HG03095 (cell line): Measurements from ENCODE around the gene NSMF.
A peak's percentile ranks its signal among the peaks of the same experiment; 100 is the strongest.

Source experiments
- ATAC-seq: cut with Tn5 transposase; IDR thresholded peaks from one replicate; pipeline ENCODE4 v1.9.1; 2021; ENCODE audit warnings: moderate library complexity; ENCODE audit not compliant: unreplicated experiment

The NSMF gene, protein sequence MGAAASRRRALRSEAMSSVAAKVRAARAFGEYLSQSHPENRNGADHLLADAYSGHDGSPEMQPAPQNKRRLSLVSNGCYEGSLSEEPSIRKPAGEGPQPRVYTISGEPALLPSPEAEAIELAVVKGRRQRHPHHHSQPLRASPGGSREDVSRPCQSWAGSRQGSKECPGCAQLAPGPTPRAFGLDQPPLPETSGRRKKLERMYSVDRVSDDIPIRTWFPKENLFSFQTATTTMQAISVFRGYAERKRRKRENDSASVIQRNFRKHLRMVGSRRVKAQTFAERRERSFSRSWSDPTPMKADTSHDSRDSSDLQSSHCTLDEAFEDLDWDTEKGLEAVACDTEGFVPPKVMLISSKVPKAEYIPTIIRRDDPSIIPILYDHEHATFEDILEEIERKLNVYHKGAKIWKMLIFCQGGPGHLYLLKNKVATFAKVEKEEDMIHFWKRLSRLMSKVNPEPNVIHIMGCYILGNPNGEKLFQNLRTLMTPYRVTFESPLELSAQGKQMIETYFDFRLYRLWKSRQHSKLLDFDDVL

DNA sequence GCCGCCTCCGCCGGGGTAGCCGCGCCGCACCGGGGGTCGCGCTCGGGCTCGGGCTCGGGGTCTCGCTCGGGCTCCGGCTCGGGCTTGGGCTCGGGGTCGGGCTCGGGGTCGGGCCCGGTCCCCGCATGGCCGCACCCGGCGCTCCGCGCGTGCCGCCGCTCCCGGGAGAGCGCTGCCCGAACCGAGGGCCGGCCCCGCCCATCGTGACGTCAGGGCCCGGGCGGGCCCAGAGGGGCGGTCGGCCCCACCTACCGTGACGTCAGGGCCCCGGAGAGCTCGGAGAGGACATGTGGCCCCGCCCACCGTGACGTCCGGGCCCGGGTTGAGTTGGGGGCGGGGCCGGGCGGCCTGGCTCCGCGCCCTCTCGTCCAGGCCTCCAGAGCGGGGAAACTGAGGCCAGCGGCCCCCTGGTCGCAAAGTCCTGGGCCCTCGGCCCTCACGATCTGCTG, at the start of gene NSMF:
NSMF (minus strand) TSS at position 183 of the 449 bp plus-strand sequence. CDS start 232 bp downstream, outside the sequence.
- peak; percentile 40 for ATAC-seq

DNA sequence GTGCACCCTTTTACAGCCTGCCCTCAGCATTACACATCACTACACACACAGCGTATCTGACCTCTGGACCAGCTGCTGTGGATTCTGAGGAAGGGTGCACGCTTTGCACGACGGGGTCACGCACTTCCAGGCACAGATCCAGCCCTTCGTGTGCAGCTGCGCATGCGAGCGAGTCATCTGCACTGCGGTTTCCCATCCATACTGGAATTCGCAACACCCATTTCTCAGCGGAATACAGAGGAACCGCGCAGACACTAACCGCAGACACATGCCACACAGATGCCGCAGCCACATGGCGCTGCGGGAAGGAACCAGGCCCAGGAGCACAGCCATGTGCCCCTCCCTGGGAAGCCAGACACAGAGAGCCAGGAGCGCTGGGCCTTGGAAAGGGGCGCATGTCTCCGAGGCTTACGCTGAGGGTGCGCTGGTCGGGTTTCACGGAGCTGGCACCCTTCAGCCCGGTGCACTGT, 47.6 kb upstream of the NSMF start:
- no peak for ATAC-seq

DNA sequence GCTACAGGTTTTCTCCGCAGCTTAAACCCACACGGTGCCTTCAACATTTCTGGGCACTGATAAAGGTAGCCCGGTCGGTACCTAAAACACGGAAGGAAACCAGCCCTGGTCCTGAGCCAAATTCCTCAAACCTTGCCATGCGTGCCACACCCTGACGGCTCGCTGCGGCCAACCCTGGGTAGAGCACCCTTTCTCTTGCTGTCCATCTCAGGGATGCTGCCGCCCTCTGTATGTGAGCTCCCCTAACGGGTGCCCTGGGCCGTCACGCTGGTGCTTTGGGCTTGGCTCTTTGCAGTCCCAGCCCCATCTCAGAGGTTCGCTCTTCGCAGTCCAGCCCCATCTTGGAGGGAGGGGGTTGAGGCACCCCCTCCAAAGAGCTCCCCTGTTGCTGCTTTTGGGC, 47.1 kb upstream of the NSMF start:
- no peak for ATAC-seq

DNA sequence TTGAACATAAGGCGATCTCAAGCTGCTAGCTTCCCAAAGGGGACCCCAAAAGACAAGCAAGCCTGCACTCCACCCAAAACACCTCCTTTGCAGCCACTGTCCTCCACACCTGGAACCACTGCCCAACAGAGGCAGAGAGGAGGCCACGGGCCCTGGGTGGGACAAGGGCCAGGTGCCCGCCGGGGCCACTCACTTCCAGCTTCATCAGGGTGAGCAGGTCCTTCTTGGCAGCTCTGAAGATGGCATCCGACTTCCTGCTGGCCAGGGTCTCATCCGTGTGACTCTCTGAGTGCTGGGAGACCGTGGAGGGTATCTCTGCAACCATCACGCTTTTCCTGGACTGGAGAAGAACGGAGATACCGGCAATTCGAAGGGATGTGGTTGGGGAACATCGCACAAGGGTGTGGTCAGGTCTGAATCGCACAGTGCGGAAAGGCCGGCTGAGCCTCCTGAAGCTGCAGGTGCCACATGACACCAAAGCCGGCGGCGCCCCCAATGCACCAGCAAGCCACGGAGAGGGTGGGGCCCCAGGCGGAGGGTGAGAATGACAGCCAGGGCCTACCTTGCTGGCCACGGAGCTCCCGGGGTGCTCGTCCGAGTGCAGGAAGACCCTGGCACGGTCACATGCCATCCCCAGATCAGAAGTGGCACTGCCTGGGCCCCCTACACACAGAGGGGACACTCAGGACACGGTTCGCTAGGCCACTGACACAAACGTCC, 46.4 kb upstream of the NSMF start:
- ATAC-seq, result no peak

DNA sequence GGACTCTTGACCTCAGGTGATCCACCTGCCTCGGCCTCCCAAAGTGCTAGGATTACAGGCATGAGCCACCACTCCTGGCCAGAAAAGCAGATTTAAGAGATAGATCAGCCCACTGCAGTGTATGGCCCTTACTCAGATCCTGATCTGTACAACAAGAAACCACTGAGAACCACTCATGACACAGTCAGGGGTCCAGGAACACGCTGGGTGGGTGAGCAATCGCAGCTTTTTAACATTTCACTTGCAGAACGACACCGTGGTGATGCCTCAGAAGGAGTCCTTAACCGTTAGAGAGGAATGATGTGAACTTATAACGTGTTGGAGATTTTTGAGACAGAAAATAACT, 45.3 kb upstream of the NSMF start:
- no peak for ATAC-seq

DNA sequence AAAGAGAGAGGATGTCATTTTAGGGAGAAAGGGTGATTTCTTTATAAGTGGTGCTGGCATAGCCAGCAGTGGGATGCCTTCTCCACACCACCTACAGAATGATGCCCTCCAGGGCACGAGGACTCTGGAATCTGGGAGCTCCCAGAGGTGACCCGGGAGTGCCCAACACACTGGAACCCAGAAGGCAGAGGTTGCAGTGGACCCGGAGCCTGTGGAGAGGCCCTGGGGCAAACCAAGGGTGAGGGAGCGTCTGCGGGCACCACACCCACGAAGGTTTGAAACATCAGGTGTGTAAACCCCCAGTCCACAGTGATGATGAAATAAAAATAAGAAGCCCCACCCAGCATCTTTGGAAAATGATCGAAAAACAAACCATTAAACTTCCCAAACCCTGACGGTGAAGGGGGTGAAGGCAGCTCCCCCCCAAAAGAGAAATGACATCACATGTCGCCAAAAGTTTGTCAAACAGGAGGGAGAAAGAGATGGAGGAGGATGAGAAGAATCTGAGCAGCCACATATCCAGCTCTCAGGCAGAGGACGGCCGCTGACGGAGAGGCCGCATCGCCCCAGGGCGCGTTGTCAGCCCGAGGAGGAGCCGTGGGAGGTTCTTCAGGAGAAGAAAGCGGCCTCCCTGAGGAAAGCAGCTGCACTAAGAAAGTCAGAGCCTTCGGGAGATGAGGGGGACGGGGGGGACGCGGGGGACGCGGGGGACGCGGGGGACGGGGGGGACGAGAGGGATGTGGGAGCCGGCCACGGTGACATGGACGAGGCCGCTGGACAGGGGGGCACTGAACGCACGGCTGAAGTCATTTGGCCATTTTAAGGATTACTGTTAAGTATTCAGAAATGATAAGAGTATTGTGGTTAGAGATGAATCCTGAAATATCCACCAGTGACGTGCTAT, 43.1 kb upstream of the NSMF start:
- no peak for ATAC-seq

DNA sequence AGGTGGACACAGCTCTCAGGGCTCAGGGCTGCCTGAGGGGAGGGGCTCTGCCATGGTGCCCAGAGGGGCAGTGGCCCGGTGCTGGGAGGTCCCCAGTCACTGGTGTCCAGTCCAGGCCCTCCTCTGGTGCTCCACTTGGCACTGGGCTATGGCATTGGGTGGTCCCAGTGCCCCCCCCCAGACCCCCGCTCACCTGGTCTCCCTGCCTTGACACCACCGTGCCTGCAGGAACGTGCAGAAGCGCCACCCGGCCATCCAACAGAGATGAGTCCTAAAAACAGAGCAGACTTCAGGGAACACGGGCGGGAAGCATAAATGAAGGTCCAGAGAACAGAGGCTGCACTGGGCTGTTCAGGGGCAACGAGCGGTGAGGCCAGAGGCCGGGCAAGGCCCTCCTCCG, 42.3 kb upstream of the NSMF start:
- ATAC-seq, result no peak

DNA sequence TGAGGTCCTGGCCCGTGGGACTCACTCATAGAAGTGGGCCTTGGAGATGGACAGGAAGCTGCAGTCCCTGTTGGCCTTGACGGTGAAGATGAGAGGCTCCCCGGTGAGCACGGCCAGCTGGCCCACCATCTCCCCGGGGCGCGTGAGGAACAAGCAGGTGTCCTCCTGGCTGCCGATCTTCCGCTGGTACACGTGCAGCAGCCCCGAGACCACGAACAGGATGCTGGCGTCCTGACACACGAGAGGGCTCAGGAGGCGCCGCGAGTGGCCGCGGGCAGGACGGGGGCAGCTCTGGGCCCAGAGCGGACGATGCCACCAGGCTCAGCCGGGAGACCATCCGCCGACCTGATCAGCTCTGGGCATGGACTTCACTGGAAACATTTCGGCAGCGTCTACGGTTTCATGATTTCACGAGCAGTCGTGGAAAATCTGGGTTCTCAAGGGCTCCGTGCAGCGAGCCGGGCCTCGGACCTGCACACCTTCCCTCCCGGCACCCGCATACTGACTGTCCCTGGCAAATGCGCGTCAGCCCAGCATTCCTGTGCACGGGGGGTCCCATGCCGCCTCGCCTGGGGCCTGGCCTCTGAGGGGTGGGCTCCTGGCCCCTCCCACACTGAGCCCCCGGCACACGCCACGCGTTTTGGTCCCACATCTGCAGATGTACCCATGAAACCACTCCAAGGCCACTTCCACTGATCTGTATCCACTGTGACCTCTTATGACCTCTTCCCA, 41.7 kb upstream of the NSMF start:
- ATAC-seq, result no peak

DNA sequence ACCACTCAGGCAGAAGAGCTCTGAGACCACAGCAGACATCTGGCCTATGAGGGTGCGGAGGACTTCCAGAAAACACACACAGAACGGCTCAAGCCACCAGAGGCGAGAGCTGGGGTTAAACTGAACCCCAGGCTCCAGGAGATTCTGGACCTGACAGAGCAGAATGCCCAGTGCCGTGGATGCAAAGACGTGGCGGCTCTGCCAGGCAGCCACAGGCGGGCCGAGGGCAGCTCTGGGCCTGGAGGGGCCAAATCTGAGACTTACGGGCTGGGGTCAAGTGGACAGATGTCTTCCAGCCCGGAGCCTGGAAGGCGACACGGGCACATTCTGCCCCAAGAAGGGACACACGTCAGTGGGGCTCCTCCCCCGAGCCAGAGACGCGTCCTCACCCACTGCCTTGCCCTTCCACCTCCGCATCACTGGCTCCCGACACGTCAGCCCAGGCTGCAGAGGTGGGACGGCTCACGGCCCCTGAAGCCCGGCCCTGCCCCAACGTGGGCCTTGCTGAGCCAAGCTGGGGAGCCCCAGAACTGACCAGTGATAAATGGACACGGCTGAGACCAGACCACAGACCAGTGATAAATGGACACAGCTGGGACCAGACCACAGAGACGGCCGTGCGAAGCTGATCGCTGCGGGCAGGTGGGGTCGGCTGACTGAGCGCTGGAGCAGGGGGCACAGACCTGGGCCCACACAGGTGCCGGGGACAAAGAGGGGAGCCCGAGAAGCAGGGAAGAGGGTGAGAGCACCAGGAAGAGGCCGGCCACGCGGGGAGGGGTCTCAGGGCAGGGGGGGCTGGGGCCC, 40.9 kb upstream of the NSMF start:
- no peak for ATAC-seq

DNA sequence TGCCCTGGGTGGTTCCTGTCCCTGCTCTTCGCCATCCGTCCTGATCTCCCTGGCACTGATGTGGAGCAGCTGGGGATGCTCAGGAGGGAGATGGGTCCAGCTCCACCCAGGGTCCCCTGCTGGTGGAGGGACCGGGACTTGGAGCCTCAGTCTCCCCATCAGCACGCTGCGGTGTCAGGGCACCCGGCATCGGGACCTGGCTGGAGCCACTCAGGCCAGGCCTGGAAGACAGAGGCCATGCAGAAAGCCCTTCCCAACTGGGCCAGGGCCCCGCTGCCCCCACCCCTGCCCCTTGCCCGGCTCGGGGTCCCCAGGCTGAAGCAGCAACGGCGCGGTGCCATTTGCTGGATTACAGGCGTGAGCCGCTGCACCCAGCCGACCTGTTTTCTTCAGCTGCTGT, 40.3 kb upstream of the NSMF start:
- no peak for ATAC-seq

DNA sequence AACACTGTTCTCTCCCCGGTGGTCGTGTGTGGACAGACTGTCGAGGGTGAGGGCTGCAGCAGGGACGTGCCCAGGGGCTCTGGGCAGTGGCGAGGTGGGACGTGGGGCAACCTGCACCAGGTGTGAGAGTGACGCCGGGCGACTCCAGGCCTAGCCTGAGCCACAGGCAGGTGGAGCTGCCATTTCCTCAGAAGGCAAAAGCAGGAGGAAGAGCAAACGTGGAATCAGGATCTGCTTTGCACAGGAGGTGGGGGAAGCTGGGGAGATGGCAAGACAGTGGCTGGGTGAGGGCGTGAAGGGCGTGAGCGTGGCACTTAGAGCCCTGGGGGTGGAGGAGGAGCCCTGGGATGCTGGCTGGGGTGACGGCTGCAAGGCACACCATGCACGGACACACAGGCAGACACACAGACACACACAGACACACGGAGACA, 39.6 kb upstream of the NSMF start:
- ATAC-seq, result no peak

DNA sequence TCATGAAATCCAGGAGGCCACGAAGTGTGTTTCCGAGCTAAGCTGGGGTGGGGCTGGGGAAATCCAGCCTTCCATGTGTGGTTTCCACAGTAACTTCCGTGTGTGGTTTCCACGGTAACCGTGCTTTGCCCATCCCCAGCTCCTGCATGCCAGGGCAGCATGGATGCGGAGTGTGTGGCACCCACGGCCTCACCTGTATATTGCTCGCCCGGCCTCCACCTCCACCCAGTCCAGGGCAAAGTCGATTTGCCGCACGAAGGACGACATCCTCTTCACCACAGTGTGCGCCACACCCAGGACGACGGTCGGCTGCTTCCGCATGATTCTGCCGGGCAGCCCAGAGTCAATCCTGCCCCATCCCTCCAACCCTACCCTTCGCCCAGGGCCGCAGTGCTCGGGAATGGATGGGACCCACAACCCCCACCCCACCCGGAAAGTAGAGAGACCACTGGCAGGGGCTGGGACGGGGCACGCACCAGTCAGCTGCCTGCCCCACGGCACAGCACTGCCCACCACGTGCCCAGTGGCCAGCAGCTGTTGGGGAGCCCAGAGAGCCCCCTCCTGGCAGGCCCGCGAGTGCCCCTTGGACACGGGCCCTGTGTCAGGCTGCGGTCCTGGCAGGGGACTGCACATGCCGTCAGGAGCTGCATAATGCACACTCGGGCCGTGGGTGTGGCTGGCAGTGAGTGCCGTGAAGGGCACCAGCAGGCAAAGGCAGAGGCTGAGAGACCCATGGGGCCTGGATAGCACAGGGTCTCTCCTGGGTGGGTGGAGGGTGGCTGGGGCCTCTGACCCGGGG, 39.0 kb upstream of the NSMF start:
- no peak for ATAC-seq

DNA sequence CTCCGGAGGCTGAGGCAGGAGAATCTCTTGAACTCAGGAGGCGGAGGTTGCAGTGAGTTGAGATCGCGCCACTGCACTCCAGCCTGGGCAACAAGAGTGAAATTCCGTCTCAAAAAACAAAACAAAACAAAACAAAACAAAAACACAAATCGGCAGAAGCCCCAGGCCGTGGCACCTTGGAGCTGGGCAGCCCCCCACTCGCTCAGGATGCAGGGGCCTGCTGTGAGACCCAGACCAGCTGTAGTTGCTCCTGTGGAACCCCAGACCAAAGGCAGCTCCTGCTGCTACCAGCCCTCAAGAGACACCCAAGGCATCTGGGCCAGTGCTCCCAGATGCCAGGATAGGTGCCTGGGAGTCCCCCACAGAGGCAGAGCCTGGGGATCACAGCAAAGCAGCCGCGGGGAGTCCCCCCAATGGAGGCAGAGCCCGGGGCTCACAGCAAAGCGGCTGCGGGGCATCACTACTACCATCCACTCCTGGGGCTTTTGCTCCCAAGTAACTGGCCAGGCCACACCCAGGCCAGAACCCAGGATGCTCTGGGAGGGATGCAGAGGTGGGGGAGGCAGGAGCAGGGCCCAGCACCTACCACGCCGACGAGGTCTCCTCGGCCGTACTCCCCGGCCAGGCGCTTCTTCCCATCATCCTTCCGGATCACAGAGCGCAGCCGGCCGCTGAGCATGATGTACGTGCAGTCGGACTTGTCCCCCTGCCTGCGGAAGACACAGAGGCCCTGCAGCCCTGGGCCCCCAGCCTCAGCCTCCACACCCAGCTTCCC, 37.7 kb upstream of the NSMF start:
- ATAC-seq, result no peak

DNA sequence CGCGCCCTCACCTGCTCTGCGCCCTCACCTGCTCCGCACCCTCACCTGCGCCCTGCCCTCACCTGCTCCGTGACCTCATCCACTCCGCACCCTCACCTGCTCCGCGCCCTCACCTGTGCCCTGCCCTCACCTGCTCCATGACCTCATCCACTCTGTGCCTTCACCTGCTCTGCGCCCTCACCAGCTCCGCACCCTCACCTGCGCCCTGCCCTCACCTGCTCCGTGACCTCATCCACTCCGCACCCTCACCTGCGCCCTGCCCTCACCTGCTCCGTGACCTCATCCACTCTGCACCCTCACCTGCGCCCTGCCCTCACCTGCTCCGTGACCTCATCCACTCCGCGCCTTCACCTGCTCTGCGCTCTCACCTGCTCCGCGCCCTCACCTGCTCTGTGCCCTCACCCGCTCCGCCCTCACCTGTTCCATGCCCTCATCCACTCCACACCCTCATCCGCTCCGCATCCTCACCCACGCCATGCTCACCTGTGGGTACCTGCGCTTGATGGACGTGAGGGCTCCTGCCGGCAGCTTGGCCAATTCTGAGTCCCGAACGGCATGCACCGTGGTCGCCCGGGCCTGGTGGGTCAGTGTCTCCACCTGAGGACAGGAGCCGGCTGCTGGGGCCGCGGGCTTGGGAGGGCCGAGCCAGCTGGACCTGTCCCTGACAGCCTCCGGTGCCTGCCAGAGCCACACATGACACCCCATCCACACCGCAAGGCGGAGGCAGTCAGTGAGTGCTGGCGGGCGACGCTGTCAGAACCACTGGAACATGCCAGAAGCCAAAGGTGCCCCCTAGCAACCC, 35.6 kb upstream of the NSMF start:
- no peak for ATAC-seq

DNA sequence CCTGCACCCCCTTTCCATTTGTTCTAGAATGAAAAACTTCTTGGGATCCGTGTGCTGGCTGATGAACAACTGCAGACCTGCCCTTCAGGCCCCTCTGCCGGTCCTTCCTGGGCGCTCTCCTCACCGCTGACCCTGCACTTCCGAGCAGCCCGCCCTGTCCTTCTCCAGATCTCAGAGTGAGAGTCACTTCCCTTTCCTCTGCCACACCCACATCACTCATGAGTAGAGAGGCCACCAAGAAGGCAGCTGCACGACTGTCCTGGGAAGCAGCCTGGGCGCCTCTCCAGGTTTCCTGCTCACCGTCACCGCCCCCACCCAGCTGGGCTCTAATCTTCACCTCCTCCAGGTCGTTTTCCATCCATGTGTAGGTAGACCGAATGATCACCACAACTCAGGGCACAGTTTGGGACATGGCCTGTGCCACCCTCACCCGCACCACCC, 35.0 kb upstream of the NSMF start:
- ATAC-seq, result no peak

DNA sequence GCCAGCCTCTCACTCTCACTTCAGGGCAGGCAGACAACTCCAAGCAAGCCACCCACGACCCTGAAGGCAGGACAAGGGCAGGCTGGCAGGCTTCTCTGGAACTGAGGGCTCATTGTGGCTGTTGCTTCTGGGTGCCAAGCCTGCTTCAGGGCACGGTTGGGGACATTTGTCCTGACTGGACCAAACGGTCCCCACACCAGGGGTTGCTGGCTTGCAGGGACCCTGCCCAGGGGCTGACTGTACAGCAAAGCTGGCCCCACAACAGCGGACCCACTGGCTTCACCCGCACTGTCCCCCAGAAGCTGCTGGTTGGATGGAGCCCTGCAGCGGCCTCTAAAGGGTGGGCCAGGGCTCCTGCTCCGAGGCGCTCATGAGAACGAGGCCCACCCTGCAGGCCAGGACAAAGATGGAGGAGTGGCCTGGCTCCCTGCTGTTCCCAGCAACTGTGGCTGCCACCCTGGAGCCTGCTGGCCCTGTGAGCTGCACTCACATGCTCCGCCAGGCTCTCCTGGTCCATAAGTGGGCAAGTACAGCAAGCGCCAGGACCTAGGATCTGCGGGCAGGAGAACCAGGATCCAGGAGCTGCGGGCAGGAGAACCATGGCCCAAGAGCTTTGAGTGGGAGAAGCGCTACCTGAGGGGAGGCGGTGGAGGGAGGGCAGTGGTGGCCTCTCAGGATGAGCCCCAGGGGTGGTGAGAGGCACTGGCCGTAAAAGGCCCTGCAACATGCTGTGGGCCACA, 34.4 kb upstream of the NSMF start:
- ATAC-seq, result no peak
